ENCODE results near the gene LRRC28. TPM values are rescaled to one million over a fixed set of nuclear protein-coding genes. Genes with fewer than 3 reads are reported as not detected.

LRRC28 gene
- total and polyA plus RNA-seq, 12 donors = 3.0 to 31.9 (median 22.5) TPM

DNA sequence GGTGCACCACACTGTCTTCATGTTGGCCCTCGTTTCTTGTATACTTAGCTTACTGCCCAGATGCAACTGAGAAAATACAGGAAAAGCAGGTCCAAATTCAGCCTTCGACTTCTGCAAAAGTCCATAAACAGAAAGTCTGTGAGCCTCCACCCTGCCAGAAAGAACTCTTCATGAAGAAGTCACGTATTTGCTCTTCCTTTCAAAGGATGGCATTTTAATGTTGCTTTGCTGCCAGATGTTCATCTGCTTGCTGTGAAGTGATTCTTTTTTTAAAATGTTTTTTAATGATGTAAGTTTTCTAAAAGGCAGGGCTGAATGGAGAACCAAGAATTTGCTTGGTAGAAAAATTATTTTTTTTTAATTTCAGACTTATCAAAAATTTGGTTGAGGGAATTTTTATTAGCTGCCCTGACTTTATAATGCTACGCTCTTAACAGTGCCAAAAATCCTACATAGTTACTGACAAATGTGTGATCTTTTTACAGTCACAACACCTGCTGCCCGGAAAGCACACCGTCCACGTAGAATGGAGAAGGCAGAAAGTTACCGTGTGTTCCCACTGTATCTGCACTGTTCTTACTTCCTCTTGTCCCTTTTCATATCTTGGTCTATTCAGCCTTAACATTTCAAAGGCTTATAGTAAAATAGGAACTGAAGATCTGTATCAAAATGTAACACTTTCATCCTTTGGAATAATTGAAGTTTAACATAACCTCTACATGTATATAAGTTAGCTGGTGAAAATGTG lies 136.3 kb downstream of the LRRC28 start:
- TF ChIP-seq, protein P1, sequence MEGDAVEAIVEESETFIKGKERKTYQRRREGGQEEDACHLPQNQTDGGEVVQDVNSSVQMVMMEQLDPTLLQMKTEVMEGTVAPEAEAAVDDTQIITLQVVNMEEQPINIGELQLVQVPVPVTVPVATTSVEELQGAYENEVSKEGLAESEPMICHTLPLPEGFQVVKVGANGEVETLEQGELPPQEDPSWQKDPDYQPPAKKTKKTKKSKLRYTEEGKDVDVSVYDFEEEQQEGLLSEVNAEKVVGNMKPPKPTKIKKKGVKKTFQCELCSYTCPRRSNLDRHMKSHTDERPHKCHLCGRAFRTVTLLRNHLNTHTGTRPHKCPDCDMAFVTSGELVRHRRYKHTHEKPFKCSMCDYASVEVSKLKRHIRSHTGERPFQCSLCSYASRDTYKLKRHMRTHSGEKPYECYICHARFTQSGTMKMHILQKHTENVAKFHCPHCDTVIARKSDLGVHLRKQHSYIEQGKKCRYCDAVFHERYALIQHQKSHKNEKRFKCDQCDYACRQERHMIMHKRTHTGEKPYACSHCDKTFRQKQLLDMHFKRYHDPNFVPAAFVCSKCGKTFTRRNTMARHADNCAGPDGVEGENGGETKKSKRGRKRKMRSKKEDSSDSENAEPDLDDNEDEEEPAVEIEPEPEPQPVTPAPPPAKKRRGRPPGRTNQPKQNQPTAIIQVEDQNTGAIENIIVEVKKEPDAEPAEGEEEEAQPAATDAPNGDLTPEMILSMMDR (IDR thresholded peaks at IDR 0.05) = no peak
- H3K36me3 ChIP-seq = no peaks in the 10 kb centered on the region
- 91 to 92% methylated on average over 8 of the region's 8 CpGs for WGBS, 2 donors
- H3K4me3 ChIP-seq = no peak overlapping the region
- no peak overlapping the region for H3K27ac ChIP-seq
- H3K9me3 ChIP-seq = peaks cover 0 to 20% (median 9%) of the 10 kb centered on the region in 11 donors
- DNase-seq (no peak), ATAC-seq (no peak)
- peaks cover 0 to 22% (median 17%) of the 10 kb centered on the region in 9 donors for H3K4me1 ChIP-seq
- intact Hi-C loops (cut with DNase I) = no loop called here
- H3K27me3 ChIP-seq = no peaks in the 10 kb centered on the region

DNA sequence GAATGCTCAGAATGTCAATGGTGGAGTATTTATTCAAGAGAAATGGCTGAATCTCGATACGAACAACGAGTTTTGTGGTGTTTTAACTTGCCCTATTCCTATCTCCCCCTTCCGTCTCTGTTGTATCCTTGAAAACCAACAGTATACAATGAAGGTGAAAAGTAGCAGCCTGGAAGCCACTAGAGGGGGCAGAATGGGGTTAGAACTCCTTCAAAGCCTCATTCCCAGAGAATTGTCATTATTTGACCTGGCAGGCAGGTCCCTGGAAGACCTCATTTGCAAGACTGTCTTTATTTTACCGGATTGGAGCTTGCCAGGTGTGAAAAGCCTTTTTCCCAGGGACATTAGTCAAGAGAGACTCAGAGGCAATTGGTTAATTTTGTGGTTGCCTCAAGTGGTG lies 139.4 kb downstream of the LRRC28 start:
- WGBS, 2 donors = 78% methylated on average over 5 of the region's 5 CpGs
- H3K4me1 ChIP-seq = peaks cover 0 to 11% (median 8%) of the 10 kb centered on the region in 9 donors
- H3K27me3 ChIP-seq = peaks cover 0 to under 1% (median 0%) of the 10 kb centered on the region in 7 donors
- H3K36me3 ChIP-seq = no peaks in the 10 kb centered on the region
- intact Hi-C loops (cut with DNase I) = loop anchor here in 1 of 10 donors (10.0 kb wide), 1 partner anchor 96 kb away; no protein-coding TSS in a partner anchor
- no peak for ATAC-seq
- H3K27ac ChIP-seq = no peak overlapping the region
- no peak overlapping the region for H3K4me3 ChIP-seq
- peaks cover 0 to 34% (median 11%) of the 10 kb centered on the region in 11 donors for H3K9me3 ChIP-seq
- TF ChIP-seq, protein P1 (IDR thresholded peaks at IDR 0.05) = peak in 1 of 9 donors; percentile 25
- no peak for DNase-seq

DNA sequence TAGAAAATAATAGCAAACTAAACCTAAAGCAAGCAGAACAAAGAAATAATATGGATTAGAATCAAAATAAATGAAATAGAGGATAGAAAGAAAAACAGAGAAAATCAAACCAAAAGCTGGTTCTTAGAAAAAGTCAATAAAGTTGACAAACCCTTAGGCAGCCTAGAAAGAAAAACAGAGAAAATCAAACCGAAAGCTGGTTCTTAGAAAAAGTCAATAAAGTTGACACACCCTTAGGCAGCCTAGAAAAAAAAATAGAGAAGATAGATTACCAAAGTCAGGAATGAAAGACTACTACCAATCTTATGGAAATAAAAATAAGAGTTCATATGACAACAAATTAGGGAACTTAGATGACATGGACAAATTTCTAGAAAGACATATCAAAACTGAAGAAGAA lies 142.4 kb downstream of the LRRC28 start:
- Histone ChIP-seq H3K36me3 (no peaks in the 10 kb centered on the region), H3K9me3 (peaks cover 0 to 34% (median 11%) of the 10 kb centered on the region in 11 donors), H3K4me3 (no peak overlapping the region), H3K27me3 (peaks cover 0 to 5% (median 0%) of the 10 kb centered on the region in 7 donors), H3K27ac (no peak overlapping the region), H3K4me1 (no peaks in the 10 kb centered on the region)
- TF ChIP-seq, protein P1 (IDR thresholded peaks at IDR 0.05) = no peak
- ATAC-seq (no peak), DNase-seq (no peak)
- intact Hi-C loops (cut with DNase I) = loop anchor here in 1 of 10 donors (10.0 kb wide), 1 partner anchor 99 kb away; no protein-coding TSS in a partner anchor
- 86 to 87% methylated on average over 1 of the region's 1 CpG for WGBS, 2 donors

DNA sequence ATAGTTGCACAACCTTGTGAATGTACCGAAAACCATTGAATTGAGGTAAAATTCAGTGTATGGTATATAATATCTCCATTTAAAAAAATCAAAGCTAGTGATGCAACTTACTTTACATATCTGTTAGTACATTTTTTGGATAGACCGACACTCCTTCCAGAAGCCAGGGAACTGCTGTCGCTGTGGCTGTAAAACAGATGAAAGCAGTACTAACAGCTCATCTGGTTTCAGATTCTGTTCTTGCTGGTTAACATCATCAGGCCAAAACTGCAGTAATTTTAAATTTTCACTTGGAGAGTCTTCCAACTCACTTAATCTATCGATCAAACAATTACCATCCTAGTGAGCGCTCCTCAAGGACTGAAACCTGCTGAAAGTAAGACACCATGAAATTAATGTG lies 145.1 kb downstream of the LRRC28 start:
- peaks cover 0 to 29% (median 8%) of the 10 kb centered on the region in 11 donors for H3K9me3 ChIP-seq
- ATAC-seq = no peak
- H3K4me1 ChIP-seq = peaks cover 0 to 5% (median 3%) of the 10 kb centered on the region in 9 donors
- DNase-seq = no peak
- TF ChIP-seq, protein P1 (IDR thresholded peaks at IDR 0.05) = no peak
- H3K27ac ChIP-seq = no peak overlapping the region
- H3K4me3 ChIP-seq = no peak overlapping the region
- WGBS, 2 donors = 93 to 98% methylated on average over 5 of the region's 5 CpGs
- peaks cover 0 to 5% (median 0%) of the 10 kb centered on the region in 7 donors for H3K27me3 ChIP-seq
- H3K36me3 ChIP-seq = no peaks in the 10 kb centered on the region
- intact Hi-C loops (cut with DNase I) = loop anchor here in 1 of 10 donors (10.0 kb wide), 1 partner anchor 102 kb away; no protein-coding TSS in a partner anchor
